SU-DHL-6 (cell line): ENCODE measurements around the gene ABITRAM.

Experiments used
- CTCF ChIP-seq: fragments of 200-600 bp; sonication (generic); IDR thresholded peaks from one replicate; pipeline ENCODE4 v1.5.1; 2017; ENCODE audit warnings: antibody characterized with exemption, mild to moderate bottlenecking, low read length, moderate library complexity; ENCODE audit not compliant: insufficient read depth, poor library complexity, severe bottlenecking
- EZH2phosphoT487 ChIP-seq: fragments of 200-600 bp; sonication (generic), shearing (Covaris generic); conservative IDR thresholded peaks from 2 replicates; pipeline ENCODE4 v1.6.1; 2018; ENCODE audit warnings: mild to moderate bottlenecking, antibody characterized with exemption, low read length, moderate library complexity, mixed read lengths

- TF ChIP-seq CTCF, result no peak
- TF ChIP-seq EZH2phosphoT487, result no peak
Observed at GRCh38 chr9:108967916-108968315, 33.7 kb downstream of the ABITRAM start.
